Measurements from ENCODE around the gene KPNA4. TPM values are rescaled to one million over a fixed set of nuclear protein-coding genes. Genes with fewer than 3 reads are reported as not detected.
"Not testable (repeated sequence)": the region's sequence is repeated elsewhere in the genome, so short reads cannot be mapped to it uniquely, and the experiment has no call there.

KPNA4 gene, protein sequence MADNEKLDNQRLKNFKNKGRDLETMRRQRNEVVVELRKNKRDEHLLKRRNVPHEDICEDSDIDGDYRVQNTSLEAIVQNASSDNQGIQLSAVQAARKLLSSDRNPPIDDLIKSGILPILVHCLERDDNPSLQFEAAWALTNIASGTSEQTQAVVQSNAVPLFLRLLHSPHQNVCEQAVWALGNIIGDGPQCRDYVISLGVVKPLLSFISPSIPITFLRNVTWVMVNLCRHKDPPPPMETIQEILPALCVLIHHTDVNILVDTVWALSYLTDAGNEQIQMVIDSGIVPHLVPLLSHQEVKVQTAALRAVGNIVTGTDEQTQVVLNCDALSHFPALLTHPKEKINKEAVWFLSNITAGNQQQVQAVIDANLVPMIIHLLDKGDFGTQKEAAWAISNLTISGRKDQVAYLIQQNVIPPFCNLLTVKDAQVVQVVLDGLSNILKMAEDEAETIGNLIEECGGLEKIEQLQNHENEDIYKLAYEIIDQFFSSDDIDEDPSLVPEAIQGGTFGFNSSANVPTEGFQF
- 36.3 TPM for total RNA-seq

DNA sequence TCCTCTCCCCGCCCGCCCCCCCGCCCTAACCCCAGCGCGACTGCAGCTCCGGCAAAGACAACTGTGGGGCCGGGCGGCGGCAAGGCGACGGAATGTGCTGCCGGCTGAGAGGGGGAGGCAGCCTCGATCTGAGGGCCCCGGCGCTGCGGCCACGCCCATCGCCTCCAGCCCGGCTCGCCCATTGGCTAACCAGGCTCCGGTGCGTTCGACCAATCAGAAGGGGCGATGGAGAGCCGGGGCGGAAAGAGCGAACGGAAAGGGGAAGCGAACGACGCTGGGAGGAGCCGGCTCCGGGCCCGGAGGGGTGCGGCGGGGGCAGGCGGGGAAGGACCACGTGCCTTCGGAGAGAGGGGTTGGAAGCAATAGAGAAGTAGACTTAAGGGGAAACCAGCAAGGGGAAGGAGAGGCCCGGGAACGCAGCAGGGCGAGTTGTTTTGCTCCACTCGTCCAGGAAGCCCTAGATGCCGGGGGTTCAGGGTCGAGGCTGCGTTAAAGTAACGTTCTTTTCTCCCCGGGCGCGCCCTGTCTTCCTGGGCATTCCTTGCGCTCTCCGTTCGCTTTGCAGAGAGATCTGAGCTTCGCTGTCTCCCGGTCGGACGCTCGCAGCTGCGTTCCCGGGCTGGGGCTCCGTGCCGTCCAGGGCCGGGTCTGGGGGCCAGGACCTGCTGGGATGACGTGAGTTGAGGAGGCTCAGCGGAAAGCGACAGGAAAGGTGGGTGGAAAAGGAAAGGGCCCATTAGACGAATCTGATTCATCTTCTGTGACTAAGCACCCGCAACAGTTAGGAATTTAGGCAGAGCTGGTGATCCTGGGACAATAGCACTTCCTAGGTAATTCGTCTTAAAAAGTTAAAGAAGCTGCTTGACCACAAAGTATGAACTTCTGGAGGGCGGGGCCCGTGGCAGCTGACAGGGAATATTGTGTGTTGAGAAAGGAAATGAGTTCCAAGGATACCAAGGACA, at the start of gene KPNA4:
Gene KPNA4, minus strand, starts transcription at position 130 of the 962 bp plus-strand sequence. CDS start 289 bp downstream, outside the sequence.
- DNase-seq (ENCODE audit: low spot score in 2 of 2) (peak; percentile 94), FAIRE-seq (no peak)

DNA sequence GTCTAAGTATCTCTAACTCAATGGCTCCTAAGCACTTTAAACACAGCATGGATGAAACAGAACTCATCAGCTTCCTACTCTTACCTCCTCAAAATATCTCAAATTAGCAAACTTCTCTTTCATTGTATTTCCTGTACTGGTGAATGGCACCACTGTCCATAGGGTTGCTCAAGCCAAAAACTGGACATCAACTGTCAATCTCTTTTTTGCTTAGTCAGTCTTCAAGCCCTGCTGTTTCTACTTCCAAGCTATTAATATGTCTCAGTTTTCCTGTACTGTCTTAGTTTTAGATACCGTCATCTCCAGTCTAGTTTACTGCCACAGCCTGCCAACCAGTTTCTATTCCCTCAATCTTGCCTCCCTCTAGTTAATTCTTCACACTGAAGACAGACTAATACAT, 48.3 kb upstream of the KPNA4 start:
- FAIRE-seq, result no peak

DNA sequence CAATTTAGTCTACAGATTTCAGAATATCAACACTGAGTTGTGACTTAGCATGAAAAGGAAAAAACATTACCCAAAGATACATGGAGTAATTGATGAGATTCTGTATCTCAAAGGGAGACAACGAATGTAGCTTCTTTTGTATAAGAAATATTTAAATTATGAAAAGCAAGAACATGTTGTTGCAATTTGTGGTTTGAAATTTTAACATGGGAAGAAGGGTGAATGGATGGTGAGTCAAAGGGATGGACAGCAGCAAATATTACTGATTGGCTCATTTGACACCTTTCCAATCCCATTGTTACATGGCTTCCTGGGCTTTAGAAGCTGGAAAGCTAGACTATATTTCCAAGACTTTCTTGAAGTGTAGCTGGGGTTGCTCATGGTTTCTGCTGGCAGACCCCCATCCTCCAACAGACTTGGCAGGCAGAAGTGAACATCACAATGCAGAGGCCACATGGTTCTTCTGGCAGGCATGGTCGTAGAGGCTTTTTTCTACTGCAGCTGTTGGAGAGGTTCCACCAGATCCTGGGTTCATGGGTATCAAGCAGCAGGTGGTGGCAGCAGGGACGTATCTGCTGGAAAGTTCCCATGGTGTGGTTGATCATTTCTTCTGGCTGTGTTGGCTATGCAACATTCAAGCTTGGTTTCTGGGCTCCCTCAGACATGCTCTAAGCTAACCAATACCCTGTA, 47.2 kb upstream of the KPNA4 start:
- FAIRE-seq, result no peak

More for the DNA sequence above, 48.3 kb upstream of the KPNA4 start:
- no peak for DNase-seq (ENCODE audit: low spot score in 2 of 2)

DNA sequence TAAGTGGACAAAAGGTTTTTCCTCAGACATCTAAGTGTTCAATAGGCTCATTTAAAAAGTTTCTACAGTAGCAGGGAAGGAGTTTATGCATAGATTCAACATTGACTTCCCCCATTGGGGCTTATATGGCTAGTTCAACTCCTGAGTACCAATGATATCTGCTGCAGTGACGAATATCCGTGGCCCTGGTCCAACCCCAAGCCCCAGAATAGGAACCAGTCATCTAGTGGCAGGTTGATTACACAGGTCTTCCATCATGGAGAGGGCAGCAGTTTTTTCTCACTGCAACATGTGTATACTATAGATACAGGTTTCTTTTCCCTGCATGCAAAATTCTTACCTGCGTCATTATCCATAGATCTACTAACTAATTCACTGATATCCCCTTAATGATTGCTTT, 45.8 kb upstream of the KPNA4 start:
- no peak for FAIRE-seq
- no peak for DNase-seq (ENCODE audit: low spot score in 2 of 2)

More for the DNA sequence above, 47.2 kb upstream of the KPNA4 start:
- no peak for DNase-seq (ENCODE audit: low spot score in 2 of 2)

DNA sequence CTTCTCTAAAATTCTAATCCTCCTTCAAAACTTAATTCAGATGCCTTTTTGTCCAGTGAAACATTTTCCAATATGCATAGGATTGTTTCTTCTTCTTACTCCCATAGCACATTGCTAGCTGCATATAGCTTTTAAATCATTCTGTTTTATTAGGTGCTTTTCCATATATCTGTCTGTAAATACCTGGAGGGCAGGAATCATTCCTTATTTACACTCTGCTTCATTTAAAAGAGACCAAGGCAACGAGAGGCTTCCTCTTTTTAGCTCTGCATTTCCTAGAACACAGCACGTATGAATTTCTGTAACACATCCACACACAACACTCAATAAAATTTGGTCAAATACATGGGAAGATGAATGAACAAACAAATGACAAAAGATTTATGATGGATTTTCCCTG, 43.5 kb upstream of the KPNA4 start:
- FAIRE-seq (no peak), DNase-seq (ENCODE audit: low spot score in 2 of 2) (no peak)

DNA sequence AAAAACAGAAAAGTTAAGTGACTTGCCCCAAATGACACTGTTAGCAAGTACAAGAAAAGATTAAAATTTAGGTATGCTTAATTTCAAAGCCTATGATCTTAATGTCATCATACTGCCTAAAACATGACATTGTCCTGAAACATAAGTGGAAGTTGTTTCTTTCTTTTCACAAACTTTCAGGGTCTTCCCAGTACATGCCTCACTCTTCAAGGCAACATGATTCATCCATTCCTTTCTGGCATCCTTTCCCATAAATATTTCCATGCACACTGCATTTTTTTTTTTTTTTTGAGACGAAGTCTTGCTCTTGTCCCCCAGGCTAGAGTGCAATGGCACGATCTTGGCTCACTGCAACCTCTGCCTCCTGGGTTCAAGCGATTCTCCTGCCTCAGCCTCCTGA, 42.5 kb upstream of the KPNA4 start:
- DNase-seq (ENCODE audit: low spot score in 2 of 2) (no peak), FAIRE-seq (no peak)

DNA sequence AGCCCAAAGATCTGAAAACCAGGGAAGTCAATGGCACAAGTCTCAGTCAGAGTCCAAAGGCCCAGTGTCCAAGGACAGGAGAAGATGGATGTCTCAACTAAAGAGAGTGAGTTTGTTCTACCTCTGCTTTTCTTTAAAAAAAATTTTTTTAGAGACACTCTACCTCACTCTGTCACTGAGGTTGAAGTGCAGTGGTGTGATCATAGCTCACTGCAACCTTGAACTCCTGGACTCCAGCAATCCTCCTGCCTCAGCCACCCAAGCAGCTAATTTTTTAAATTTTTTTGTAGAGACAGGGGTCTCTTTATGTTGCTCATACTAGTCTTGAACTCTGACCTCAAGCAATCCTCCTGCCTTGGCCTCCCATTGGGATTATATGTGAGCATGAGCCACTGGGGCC, 39.9 kb upstream of the KPNA4 start:
- no peak for FAIRE-seq
- no peak for DNase-seq (ENCODE audit: low spot score in 2 of 2)

DNA sequence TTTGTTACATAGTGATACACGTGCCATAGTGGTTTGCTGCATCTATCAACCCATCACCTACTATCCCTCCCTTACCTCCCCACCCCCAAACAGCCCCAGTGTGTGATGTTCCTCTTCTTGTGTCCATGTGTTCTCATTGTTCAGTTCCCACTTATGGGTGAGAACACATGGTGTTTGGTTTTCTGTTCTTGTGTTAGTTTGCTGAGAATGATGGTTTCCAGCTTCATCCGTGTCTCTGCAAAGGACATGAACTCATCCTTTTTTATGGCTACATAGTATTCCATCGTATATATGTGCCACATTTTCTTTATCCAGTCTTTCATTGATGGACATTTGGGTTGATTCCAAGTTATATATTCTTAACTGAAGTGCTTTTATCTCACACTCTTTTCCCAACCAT, 38.5 kb upstream of the KPNA4 start:
- FAIRE-seq; DNase-seq (ENCODE audit: low spot score in 2 of 2): not testable (repeated sequence)

DNA sequence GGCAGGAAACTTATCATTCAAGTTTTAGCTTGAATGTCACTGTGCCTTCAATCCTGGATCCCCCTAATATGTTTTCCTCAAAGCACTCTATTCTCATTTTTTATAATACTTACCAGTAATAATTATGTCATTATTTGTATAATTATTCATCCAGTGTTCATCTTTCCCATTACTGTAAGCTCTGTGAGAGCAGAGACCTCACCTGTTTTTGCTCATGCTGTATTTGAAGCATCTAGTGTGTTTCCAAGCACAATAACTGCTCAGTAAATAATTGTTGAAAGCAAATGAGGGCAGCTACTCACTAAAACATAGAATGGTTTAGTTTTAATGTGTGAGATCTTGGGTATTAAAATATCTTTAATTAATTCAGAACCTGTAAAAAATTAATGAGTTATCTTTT, 36.9 kb upstream of the KPNA4 start:
- DNase-seq (ENCODE audit: low spot score in 2 of 2), result no peak
- FAIRE-seq, result no peak

DNA sequence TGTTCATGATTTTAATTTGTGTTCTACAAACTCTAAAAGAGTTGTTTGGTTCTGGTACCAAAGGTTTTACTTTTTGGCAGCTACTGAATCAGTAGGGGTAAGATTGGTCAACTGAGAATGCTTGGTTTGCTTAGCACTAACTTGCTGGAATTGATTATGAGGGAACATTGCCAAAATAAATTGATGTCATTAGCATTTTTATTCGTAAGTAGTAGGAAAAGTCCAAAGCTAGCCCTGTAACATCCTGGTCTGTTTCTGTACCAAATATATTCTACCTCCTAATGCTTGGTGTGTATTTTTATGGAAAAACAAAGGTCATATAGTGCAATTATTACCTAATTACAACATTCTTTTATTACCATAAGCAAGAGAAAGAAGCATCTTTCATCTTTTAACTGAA, 35.9 kb upstream of the KPNA4 start:
- FAIRE-seq (no peak), DNase-seq (ENCODE audit: low spot score in 2 of 2) (no peak)

DNA sequence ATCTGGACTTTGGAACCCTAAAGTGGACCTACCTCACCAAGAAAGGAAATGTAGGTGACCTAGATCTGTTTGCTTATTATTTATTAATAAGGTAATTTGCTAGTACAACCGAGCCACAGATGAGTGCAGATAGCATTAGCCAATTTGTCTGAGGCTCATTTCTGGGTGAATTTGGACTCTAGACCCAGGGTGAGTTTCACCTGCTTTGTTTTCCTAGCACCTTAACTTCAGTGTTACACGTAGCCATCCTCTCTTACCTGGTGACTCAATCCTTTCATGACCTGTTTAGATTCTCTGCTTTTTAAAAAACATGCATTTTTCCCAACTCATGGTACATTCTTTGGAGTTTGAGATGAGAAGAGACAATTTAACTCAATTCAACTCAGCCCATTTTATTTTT, 33.5 kb upstream of the KPNA4 start:
- DNase-seq (ENCODE audit: low spot score in 2 of 2), result no peak
- no peak for FAIRE-seq

DNA sequence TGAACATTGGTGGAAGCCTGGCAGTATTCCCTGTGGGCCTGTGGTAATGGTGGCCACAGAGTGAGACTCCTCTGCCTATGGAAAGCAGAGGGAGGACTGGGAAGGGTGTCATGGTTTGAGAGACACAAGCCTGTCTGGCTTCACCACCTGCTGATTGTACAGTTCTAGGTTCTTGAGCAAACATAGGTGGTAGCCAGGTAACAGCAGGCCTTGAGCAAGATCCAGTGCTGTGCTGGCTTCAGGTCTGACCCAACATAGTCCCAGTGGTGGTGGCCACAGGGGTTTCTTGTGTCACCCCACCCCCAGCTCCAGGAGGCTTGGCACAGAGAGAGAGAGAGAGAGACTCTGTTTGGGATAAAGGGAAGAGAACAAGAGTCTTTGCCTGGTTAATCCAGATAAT, 22.7 kb upstream of the KPNA4 start:
- DNase-seq (ENCODE audit: low spot score in 2 of 2), result no peak
- FAIRE-seq, result no peak

DNA sequence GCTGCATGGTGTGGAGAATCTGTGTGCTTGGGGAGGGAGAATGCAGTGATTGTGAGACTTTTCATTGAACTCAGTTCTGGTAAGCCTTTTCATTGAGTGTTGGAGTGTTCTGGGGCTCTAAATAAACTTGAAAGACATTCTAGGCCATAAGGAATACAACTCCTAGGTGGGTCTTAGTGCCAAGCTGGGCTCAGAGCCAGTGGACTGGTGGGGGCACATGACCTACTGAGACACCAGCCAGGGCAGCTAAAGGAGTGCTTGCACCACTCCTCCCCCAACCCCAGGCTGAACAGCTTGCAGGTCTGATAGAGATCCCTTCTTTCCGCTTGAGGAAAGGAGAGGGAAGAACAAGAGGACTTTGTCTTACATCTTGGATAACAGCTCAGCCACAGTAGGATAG, 21.7 kb upstream of the KPNA4 start:
- DNase-seq (ENCODE audit: low spot score in 2 of 2) (no peak), FAIRE-seq (no peak)

DNA sequence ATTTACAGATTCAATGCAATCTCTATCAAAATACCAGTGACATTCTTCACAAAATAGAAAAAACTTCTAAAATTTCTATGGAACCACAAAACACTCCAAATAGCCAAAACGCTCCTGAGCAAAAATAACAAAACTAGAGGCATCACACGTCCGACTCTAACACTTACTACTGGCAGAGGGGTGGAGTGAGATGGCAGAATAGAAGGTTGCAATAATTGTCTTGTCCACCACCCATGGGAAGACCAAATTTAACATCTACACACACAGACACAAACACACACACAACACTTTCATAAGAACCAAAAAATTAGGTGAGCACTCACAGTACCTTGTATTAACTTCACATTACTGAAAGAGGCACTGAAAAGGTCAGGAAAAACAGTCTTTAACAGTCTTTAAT, 21.3 kb upstream of the KPNA4 start:
- DNase-seq (ENCODE audit: low spot score in 2 of 2) (no peak), FAIRE-seq (no peak)

DNA sequence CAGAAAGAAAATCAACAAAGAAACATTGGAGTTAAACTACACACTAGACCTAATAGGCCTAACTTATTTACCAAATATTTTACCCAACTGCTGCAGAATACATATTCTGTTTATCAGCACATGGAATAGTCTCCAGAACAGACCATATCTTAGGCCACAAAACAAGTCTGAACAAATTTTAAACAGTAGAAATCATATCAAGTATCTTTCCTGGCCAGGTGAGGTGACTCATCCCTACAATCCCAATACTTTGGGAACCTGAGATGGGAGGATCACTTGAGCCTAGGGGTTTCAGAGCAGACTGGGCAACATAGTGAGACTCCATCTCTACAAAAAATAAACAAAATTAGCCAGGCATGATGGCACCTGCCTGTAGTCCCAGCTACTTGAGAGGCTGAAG, 18.1 kb upstream of the KPNA4 start:
- FAIRE-seq (no peak), DNase-seq (ENCODE audit: low spot score in 2 of 2) (no peak)

DNA sequence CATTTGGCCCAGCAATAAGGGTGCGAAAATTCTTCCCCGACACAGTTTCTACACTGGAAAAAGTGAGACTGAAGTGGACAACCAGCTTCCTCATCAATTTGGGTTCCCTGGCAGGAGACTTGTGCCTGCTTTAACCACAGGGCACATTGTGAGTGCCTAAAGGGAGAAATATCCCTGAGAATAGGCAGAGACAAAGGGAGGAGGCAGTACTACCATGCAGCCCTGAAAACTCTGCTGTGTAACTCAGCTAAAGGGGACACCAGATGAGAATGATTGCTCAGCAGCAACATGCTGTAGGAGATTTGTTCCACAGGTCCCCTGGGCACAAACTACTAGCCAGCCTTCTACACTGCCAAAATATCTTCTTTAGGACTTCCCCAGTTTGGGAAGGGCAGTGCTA, 15.6 kb upstream of the KPNA4 start:
- FAIRE-seq (no peak), DNase-seq (ENCODE audit: low spot score in 2 of 2) (no peak)

DNA sequence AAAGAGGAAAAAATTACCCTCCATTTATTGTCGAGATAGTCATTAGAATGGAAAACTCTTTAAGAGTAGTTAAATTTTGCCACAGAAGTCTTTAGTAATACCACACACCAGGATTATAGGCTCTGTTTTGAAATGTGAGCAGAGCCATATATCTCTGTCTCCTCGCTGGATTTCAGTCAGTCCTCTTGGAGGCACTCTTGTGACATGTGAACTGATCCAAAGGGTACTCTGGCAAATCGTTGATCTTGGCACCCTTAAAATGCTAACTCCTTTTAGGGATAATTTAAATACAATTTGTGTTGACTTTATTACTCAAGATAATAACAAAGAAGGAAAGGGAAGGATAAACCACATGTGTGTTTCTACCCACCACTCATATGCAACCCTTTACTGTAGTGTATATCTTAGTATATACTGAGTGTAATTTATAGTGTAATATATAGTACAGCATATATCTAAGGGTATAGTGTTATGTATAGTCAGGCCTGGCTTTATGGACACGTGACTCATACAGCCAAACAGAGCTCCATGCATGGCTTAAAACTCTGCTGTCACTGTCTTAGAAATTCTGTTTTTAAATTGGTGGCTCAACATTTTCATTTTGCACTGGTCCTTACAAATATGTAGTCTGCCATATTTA, 12.3 kb upstream of the KPNA4 start:
- no peak for DNase-seq (ENCODE audit: low spot score in 2 of 2)
- FAIRE-seq, result no peak

DNA sequence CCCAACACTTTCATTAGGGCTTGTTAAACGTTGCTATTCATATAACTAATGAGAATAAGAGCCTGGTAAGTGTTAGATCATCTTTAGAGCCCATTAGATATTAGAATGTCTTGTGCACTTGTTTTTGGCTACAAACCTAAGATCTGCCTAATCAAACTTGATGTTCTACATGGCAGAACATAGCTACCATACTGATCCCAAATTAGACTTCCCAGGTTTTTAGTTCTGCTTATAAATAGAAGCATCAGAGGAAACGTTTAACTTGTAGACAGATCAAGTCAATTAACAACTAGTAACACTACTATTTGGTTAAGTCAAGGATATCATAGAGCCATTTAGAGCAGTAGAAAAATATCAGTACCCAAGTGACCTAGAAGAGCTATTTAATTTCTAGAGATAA, 11.7 kb upstream of the KPNA4 start:
- FAIRE-seq (no peak), DNase-seq (ENCODE audit: low spot score in 2 of 2) (no peak)

DNA sequence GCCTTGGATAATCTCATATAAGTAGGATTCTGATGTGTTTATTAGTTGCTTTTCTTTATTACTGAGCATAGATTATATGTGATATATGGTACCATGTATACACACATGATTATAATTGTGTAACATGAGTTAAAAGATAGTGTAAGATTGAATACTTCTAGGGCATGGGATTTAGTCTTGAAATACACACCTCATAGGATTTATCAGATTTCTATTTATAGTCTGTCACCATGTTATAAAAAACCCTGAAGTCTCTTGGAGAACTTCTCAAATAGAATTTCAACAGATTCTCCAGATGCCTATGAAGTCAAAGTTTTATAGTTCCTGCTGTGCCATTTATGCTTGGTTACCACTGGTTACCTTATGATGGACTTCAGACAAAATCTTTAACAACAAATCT, 11.2 kb upstream of the KPNA4 start:
- FAIRE-seq (no peak), DNase-seq (ENCODE audit: low spot score in 2 of 2) (no peak)

DNA sequence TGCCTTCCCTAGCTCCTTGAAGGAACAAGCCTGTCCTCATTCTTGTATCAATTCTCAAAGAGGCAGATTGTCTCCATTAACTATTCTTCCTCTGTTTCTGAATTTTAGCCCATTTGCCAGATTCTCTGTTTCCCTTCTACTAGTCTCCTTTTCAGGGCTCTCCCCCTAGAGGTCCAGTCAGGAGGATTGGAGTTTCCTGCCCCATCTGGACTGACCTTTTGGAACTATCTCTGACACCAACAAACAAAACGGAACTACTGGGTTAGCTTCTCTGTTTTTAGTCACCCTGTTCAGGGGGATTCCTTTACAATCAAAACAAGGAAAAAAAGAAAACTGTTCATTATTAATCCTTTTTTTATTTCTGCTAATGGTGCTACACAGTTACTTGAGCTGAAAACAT, 10.2 kb upstream of the KPNA4 start:
- FAIRE-seq (no peak), DNase-seq (ENCODE audit: low spot score in 2 of 2) (no peak)
